Activated effector memory CD4-positive, alpha-beta T cell treated with Interleukin-2 at 50 U/mL for 16 hours (primary cell): ENCODE data around the gene SPCS2.
A peak's percentile ranks its signal among the peaks of the same experiment; 100 is the strongest.

Experiments
- DNase-seq: peaks from one replicate; pipeline ENCODE4 v3.0.0-alpha.2; 2020

SPCS2 gene

GRCh38 chr11:74948898-74949752 is at the start of gene SPCS2, which contains the start of gene XRRA1:
Gene SPCS2 (plus strand): TSS chr11:74949266. CDS start chr11:74949286, 20 bp downstream.
Gene XRRA1 (minus strand): TSS chr11:74949091. CDS start chr11:74940878, 8,213 bp downstream.
- DNase-seq = peak; percentile 96

- no peak for DNase-seq
Observed at GRCh38 chr11:74902342-74902741, 46.7 kb upstream of the SPCS2 start.

GRCh38 chr11:74905326-74905725 is 43.7 kb upstream of the SPCS2 start:
- no peak for DNase-seq

- DNase-seq = no peak
Observed at GRCh38 chr11:74909385-74909784, 39.7 kb upstream of the SPCS2 start.

- no peak for DNase-seq
Observed at GRCh38 chr11:74909812-74910211, 39.3 kb upstream of the SPCS2 start.

GRCh38 chr11:74923125-74923524 is 25.9 kb upstream of the SPCS2 start:
- no peak for DNase-seq

GRCh38 chr11:74925281-74925680 is 23.8 kb upstream of the SPCS2 start:
- no peak for DNase-seq

GRCh38 chr11:74926304-74927030 is 22.6 kb upstream of the SPCS2 start:
- DNase-seq = no peak

- no peak for DNase-seq
Observed at GRCh38 chr11:74927496-74927895, 21.6 kb upstream of the SPCS2 start.

- peak; percentile 19 for DNase-seq
Observed at GRCh38 chr11:74929431-74930363, 19.4 kb upstream of the SPCS2 start.

- DNase-seq = no peak
Observed at GRCh38 chr11:74932169-74932568, 16.9 kb upstream of the SPCS2 start.

GRCh38 chr11:74932797-74933196 is 16.3 kb upstream of the SPCS2 start:
- no peak for DNase-seq

- no peak for DNase-seq
Observed at GRCh38 chr11:74933765-74934164, 15.3 kb upstream of the SPCS2 start.

- DNase-seq = no peak
Observed at GRCh38 chr11:74935285-74935684, 13.8 kb upstream of the SPCS2 start.

GRCh38 chr11:74936087-74936486 is 13.0 kb upstream of the SPCS2 start:
- DNase-seq = no peak

GRCh38 chr11:74936976-74937375 is 12.1 kb upstream of the SPCS2 start:
- DNase-seq = no peak

- DNase-seq = no peak
Observed at GRCh38 chr11:74937696-74938475, 11.2 kb upstream of the SPCS2 start.

- DNase-seq = no peak
Observed at GRCh38 chr11:74941492-74941891, 7.6 kb upstream of the SPCS2 start.

- DNase-seq = no peak
Observed at GRCh38 chr11:74942073-74942759, 6.8 kb upstream of the SPCS2 start.

- DNase-seq = no peak
Observed at GRCh38 chr11:74948546-74948897, 544 bp upstream of the SPCS2 start.

- no peak for DNase-seq
Observed at GRCh38 chr11:74949753-74950137, 679 bp downstream of the SPCS2 start.
